Stimulated activated naive CD8-positive, alpha-beta T cell treated with anti-CD3 and anti-CD28 coated beads, Interleukin-15, Interleukin-2, amounts not matched to agents 100 ng/mL and 50 ng/mL, for 24 hours (primary cell): ENCODE results near the gene SAT2.
A peak's percentile ranks its signal among the peaks of the same experiment; 100 is the strongest.
"Not testable (repeated sequence)": the region's sequence is repeated elsewhere in the genome, so short reads cannot be mapped to it uniquely, and the experiment has no call there.

Experiments used
- H3K27ac Mint-ChIP-seq: one replicate; pipeline ENCODE4 v1.8.0; 2021; ENCODE audit warnings: mild to moderate bottlenecking, mixed read lengths
- H3K27me3 Mint-ChIP-seq: one replicate; pipeline ENCODE4 v1.8.0; 2021; ENCODE audit warnings: mixed read lengths
- H3K36me3 Mint-ChIP-seq: one replicate; pipeline ENCODE4 v1.8.0; 2021; ENCODE audit warnings: low read depth, mixed read lengths
- H3K4me1 Mint-ChIP-seq: one replicate; pipeline ENCODE4 v1.8.0; 2021; ENCODE audit warnings: low read depth, mixed read lengths
- H3K4me3 Mint-ChIP-seq: one replicate; pipeline ENCODE4 v1.8.0; 2021; ENCODE audit warnings: mild to moderate bottlenecking, mixed read lengths
- H3K9me3 Mint-ChIP-seq: one replicate; pipeline ENCODE4 v1.8.0; 2021; ENCODE audit warnings: mixed read lengths

The SAT2 gene

DNA sequence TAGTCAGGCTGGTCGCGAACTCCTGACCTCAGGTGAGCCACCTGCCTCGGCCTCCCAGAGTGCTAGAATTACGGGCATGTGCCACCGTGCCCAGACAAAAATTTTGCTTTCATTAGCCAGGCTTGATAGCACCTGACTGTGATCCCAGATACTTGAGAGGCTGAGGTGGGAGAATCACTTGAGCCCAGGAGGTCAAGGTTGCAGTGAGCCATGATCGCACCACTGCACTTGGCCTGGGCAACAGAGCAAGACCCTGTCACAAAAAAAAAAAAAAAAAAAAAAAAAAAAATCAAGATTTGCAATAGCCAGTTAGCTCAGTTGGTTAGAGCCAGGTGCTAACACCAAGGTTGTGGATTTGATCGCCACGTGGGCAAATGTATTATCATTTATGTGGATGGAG is 6.8 kb downstream of the SAT2 start:
- H3K27ac Mint-ChIP-seq, result no peak overlapping the region
- no peaks in the 10 kb centered on the region for H3K36me3 Mint-ChIP-seq
- no peaks in the 10 kb centered on the region for H3K27me3 Mint-ChIP-seq

DNA sequence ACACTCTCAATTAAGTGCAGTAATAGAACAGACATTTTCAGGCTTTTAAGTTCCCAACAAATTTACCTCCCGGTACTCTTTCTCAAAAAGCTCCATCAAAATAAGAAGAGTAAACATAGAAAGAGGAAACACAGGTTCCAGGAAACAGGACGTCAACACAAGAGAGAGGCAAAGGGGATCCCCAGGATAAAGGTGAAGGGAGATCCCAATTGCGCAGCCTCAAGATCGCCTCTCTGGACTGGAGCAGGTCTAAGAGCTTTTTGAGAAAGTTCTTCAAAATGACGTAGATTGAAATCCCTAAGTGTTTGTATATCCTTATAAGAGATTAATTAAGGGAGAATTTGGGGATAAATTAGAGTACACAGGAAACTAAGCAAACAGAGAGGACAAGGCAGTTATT is 9.0 kb downstream of the SAT2 start:
- no peaks in the 10 kb centered on the region for H3K36me3 Mint-ChIP-seq
- no peak overlapping the region for H3K27ac Mint-ChIP-seq
- no peaks in the 10 kb centered on the region for H3K9me3 Mint-ChIP-seq
- no peaks in the 10 kb centered on the region for H3K27me3 Mint-ChIP-seq
- H3K4me3 Mint-ChIP-seq, result no peak overlapping the region
- peaks cover 10% of the 10 kb centered on the region for H3K4me1 Mint-ChIP-seq

More for the DNA sequence above, 6.8 kb downstream of the SAT2 start:
- Mint-ChIP-seq H3K4me1 (no peaks in the 10 kb centered on the region), H3K4me3 (no peak overlapping the region), H3K9me3 (no peaks in the 10 kb centered on the region)

- Mint-ChIP-seq H3K27ac (peak overlapping the region; percentile 86), H3K9me3 (no peaks in the 10 kb centered on the region), H3K27me3 (no peaks in the 10 kb centered on the region)
Measured at GRCh38 chr17:7615265-7615747, 12.3 kb downstream of the SAT2 start.

DNA sequence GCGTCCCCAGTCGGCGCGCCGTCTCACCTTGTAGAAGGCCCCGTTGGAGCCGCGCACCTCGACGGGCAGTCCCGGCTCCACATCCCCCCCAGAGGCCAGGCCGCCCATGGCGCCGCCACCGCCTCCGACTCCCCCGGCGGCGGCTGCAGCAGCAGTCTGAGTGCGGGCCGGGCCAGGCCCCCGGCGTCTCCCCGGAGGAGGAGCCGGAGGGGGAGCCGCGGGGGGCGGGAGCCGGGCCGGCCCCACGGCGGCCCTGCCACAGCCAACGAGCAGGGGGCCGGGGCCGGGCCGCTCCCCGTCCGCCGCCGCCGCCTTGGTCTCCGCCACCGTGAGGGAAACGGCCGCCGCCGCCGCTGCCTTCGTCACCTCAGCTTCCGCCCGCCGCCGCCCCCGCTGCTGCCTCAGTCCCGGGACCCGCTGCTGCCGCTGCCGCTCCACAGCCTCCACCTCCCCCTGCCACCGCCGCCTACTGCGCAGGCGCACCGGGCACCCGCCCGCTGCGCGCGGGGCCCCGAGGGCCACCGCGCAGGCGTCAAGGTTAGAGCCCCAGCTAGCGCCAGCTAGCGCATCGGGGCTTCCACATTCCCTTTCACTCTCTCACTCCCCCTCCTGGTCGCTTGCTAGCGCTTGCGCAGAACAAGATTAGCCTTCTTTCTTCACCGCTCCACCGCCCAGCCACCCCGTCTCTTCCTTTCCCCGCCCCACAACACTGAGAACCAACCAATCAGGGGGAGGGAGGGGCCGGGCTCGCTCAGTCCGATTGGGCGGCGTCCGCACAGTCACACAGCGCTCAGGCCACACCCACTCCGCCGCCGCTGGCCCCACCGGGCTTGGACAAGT is 13.0 kb downstream of the SAT2 start, which contains the start of gene FXR2:
Gene FXR2, minus strand, starts transcription at position 473 of the 840 bp plus-strand sequence. Its CDS starts 365 bp downstream, at position 108.
- H3K27me3 Mint-ChIP-seq, result no peaks in the 10 kb centered on the region
- peak within 1 kb of the TSS; percentile 86 for H3K27ac Mint-ChIP-seq
- peaks cover 18% of the 10 kb centered on the region for H3K36me3 Mint-ChIP-seq
- no peaks in the 10 kb centered on the region for H3K9me3 Mint-ChIP-seq
- H3K4me3 Mint-ChIP-seq, result peak within 1 kb of the TSS; percentile 91
- peaks cover 43% of the 10 kb centered on the region for H3K4me1 Mint-ChIP-seq

More at GRCh38 chr17:7615265-7615747, 12.3 kb downstream of the SAT2 start:
- H3K4me1 Mint-ChIP-seq, result peaks cover 41% of the 10 kb centered on the region
- H3K36me3 Mint-ChIP-seq, result peaks cover 16% of the 10 kb centered on the region
- peak overlapping the region; percentile 83 for H3K4me3 Mint-ChIP-seq

DNA sequence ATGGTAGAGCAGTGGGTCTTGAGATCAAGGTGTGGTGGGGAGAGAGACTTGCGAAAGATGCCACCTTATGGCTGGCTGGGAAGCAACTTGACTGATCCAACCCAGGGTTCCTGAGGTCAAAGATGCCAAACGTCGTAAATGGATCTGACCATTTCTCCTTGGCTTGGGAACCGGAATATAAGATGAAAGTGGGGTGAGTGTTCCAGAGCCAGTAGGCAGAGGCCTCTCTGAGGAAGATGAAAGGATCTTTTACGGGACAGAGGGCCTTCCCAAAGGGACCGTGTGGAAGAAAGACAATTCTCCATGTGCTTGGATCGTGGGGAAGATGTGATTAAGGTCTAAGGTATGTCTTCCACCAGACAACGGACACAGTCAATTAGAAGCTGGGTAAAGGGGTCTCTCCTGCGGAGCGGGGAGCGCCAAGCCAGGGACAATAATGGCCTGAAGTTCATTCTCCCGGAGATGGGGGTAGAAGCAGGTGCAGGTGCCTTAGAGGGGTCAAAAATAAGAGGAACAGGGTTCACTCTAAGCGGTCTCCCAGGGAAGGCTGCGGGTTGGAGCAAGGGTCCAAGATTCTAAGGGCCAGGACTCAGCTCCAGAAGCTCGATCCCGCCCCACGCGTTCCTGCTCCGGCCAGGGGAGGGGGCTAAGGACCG is 13.7 kb downstream of the SAT2 start:
- Mint-ChIP-seq H3K4me1 (peaks cover 43% of the 10 kb centered on the region), H3K27ac (peak overlapping the region; percentile 83), H3K9me3 (no peaks in the 10 kb centered on the region), H3K36me3 (peaks cover 23% of the 10 kb centered on the region), H3K27me3 (no peaks in the 10 kb centered on the region), H3K4me3 (peak overlapping the region; percentile 91)

GRCh38 chr17:7612294-7612640 is 15.4 kb downstream of the SAT2 start:
- peaks cover 43% of the 10 kb centered on the region for H3K4me1 Mint-ChIP-seq
- H3K4me3 Mint-ChIP-seq, result peak overlapping the region; percentile 58

GRCh38 chr17:7611635-7612293 is 15.9 kb downstream of the SAT2 start:
- Mint-ChIP-seq H3K4me3 (peak overlapping the region; percentile 58), H3K27ac (no peak overlapping the region)

More at GRCh38 chr17:7612294-7612640, 15.4 kb downstream of the SAT2 start:
- Mint-ChIP-seq H3K36me3 (peaks cover 23% of the 10 kb centered on the region), H3K9me3 (no peaks in the 10 kb centered on the region), H3K27ac (peak overlapping the region; percentile 71), H3K27me3 (no peaks in the 10 kb centered on the region)

GRCh38 chr17:7610641-7611040 is 17.0 kb downstream of the SAT2 start:
- Mint-ChIP-seq H3K27ac (peak overlapping the region; percentile 68), H3K4me1 (peaks cover 46% of the 10 kb centered on the region), H3K36me3 (peaks cover 31% of the 10 kb centered on the region)

More at GRCh38 chr17:7611635-7612293, 15.9 kb downstream of the SAT2 start:
- no peaks in the 10 kb centered on the region for H3K9me3 Mint-ChIP-seq
- peaks cover 23% of the 10 kb centered on the region for H3K36me3 Mint-ChIP-seq
- peaks cover 43% of the 10 kb centered on the region for H3K4me1 Mint-ChIP-seq
- H3K27me3 Mint-ChIP-seq, result no peaks in the 10 kb centered on the region

GRCh38 chr17:7606280-7606679 is 21.3 kb downstream of the SAT2 start:
- Mint-ChIP-seq H3K27me3 (no peaks in the 10 kb centered on the region), H3K9me3 (no peaks in the 10 kb centered on the region), H3K4me1 (peaks cover 14% of the 10 kb centered on the region), H3K36me3 (peaks cover 54% of the 10 kb centered on the region), H3K4me3 (no peak overlapping the region), H3K27ac (no peak overlapping the region)

More at GRCh38 chr17:7610641-7611040, 17.0 kb downstream of the SAT2 start:
- H3K9me3 Mint-ChIP-seq, result no peaks in the 10 kb centered on the region
- no peaks in the 10 kb centered on the region for H3K27me3 Mint-ChIP-seq
- H3K4me3 Mint-ChIP-seq, result no peak overlapping the region

DNA sequence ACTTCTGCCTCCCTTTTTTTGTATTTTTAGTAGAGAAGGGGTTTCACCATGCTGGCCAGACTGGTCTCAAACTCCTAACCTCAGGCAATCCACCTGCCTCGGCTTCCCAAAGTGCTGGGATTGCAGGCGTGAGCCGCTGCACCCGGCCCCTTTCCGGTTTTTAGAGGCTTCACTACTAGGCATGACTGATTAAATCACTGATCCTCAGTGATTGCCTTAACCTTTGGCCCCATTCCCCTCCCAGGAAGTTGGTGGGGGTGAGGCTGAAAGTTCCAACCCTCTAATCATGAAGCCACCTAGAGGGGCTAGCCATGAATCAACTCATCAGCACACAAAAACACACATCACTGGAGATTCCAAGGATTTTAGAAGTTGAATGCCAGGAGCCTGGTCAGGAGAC is 30.1 kb downstream of the SAT2 start:
- not testable (repeated sequence) for H3K27ac Mint-ChIP-seq
- H3K36me3 Mint-ChIP-seq, result peaks cover 60% of the 10 kb centered on the region

GRCh38 chr17:7593296-7593695 is 34.3 kb downstream of the SAT2 start:
- Mint-ChIP-seq H3K4me1 (peaks cover 3% of the 10 kb centered on the region), H3K9me3 (no peaks in the 10 kb centered on the region), H3K27ac (no peak overlapping the region), H3K27me3 (no peaks in the 10 kb centered on the region), H3K4me3 (no peak overlapping the region), H3K36me3 (peaks cover 58% of the 10 kb centered on the region)

More for the DNA sequence above, 30.1 kb downstream of the SAT2 start:
- not testable (repeated sequence) for H3K9me3 Mint-ChIP-seq, H3K4me3 Mint-ChIP-seq, H3K4me1 Mint-ChIP-seq, H3K27me3 Mint-ChIP-seq

DNA sequence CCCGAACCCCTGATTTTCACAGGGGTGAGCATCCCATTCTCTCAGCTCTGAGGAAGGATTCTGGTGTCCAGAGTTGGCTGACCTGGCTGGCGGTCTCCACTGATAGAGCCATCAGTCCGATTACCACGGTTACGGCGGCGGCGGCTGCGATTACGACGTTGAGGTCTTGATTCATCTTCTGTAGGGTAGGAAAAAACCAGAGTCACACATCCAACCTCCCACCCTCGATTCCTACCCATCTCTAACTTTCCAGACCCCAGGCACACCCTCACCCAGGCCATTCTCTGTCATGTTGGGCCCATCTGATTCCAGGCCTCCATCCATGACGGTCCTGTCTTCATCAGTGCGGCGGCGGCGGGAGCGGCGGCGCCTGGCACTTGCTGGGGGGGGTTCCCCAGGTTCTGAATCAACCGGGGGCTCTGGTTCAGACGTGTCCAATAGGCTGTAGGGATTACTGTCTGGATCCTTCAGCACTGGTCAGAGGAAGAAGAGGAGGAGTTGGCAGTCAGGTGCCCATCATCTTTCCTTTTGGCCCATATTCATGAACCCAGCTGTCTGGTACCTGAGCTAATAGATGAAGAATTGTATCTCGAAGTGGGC is 35.1 kb downstream of the SAT2 start:
- Mint-ChIP-seq H3K4me1 (peaks cover 3% of the 10 kb centered on the region), H3K27ac (no peak overlapping the region), H3K9me3 (no peaks in the 10 kb centered on the region), H3K36me3 (peaks cover 62% of the 10 kb centered on the region), H3K27me3 (no peaks in the 10 kb centered on the region), H3K4me3 (no peak overlapping the region)

DNA sequence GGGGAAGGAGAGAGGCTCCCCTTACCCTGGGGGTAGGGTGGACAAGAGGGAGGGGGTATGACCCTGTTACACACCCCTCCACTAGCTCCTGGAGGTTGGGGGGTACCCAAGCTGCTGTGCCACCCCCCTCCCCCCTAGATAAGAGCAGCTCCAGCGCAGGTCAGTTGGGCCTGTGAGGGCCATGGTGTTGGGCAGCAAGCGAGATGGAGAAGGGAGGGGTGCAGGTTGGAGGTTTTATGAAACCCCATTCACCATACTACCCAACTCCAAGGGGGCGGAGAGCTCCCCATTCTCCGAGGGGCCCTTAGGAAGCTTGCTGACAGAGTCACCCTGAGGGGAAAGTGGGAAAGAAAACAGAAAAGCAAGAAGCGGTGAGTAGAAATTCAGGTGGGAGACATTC is 36.0 kb downstream of the SAT2 start:
- no peaks in the 10 kb centered on the region for H3K9me3 Mint-ChIP-seq
- H3K36me3 Mint-ChIP-seq, result peaks cover 64% of the 10 kb centered on the region
- H3K27me3 Mint-ChIP-seq, result no peaks in the 10 kb centered on the region
- H3K27ac Mint-ChIP-seq, result peak overlapping the region; percentile 34
- H3K4me1 Mint-ChIP-seq, result peaks cover 3% of the 10 kb centered on the region
- H3K4me3 Mint-ChIP-seq, result no peak overlapping the region

DNA sequence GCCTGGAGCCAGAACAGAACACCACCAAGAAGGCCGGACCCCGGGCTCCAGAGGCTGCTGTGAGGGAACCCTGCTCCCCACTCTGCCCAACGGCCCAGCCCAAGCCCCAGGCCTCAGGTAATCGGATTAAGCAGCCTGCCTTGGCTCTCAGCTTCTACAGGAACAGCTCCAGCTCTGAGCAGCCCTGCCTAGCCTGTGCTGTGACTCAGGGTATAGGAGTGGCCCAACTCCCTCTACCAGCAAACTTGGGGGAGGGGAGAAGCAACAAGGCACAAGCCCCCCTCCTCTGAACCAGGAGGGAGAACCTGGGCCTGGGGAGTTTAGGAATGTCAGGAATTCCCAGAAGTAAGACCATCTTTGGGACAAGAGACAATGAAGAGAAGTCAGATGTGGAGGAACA is 36.9 kb downstream of the SAT2 start:
- H3K4me3 Mint-ChIP-seq, result no peak overlapping the region
- H3K36me3 Mint-ChIP-seq, result peaks cover 61% of the 10 kb centered on the region
- H3K4me1 Mint-ChIP-seq, result peaks cover 6% of the 10 kb centered on the region
- no peaks in the 10 kb centered on the region for H3K9me3 Mint-ChIP-seq
- no peak overlapping the region for H3K27ac Mint-ChIP-seq
- no peaks in the 10 kb centered on the region for H3K27me3 Mint-ChIP-seq
